Activated CD4-positive, CD25-positive, alpha-beta regulatory T cell treated with anti-CD3 and anti-CD28 coated beads, Interleukin-2, amount 50 U/mL, for 16 hours (primary cell): ENCODE results near the gene ARCN1.

Experiments used
- DNase-seq: peaks from one replicate; pipeline ENCODE4 v3.0.0-alpha.2; 2020; ENCODE audit warnings: low read depth, low spot score

ARCN1 gene

DNA sequence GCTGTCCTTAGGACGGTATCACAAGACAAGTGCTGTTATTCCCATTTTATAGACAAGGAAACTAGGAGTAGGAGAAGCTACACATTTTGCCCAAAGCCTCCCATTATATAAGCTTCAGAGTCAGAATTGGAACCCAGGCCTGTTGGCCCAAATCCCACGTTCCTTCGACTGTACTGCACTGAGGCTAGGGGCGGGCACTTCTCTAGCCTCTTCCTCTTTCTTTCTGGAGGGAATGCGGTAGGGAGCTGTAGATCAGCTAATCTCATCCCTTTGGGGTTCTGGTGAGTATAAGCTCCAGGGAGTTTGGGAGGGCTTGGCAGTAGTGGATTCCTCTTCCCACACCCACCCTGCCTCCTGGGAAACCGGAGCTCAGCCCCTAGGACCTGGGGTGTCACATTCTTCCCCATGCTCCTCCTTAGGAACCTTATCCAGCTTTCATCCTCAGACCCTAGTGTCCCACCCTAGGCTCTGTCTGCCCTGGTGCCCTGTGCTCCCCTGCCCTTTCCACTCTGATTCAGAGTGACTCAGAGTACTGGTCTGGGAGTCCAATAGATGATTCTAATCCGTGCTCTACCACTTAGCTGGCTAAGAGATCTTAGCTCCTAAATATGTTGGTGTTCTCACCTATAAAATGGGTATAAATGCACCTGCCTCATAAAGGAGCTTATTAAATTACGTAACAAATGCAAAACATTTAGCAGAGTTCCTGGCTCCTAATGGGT is 64.5 kb downstream of the ARCN1 start:
- DNase-seq = no peak

DNA sequence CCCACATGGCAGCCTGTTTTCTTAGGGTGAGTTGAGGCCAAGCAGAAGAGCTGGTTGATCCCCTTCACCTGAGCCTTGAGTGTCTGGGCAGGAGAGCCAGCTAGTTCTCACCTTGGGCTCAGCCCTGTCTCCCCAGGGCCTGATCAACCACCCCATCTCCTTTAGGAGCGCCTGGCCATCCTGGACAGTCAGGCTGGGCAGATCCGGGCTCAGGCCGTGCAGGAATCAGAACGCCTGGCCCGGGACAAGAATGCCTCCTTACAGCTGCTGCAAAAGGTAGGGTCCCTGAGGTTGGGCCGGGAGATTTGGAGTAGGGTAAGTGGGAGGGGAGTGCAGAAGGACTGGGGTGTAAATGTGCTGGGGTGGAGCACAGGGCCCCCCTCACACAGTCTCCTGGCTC is 66.5 kb downstream of the ARCN1 start:
- DNase-seq = no peak

GRCh38 chr11:118639899-118640298 is 67.7 kb downstream of the ARCN1 start:
- DNase-seq = no peak

- DNase-seq = no peak
These were observed 68.3 kb downstream of the ARCN1 start for GRCh38 chr11:118640332-118641154.

DNA sequence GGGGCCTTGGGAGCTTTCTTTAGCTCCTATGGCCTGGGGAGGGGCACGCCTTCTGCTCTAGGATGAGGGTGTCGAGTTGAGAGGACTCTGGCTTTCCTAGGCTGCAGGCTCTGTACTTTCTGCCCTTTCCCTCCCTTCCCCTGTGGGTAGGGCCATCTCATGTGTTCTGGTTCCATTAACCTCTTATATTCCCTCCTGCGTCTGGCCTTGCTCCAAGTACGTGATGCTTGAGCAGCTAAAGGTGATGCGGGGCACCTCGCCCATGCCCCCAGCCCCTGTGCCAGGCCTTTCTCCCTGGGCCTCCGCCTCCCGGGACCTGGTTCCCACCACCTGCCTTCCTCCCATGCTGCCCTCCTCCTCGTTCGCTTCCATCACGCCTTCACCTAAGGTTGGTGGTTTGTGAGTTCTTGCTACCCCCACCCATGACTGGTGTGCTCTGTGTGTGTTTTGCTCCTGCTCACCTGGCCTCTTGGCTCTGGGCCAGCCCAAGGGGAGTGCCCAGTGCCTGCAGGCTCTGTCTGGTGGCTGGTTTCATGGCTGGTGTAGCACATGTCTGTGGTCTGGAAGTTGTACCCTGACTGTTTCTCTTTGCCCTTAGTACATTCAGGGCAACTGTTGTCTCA is 69.3 kb downstream of the ARCN1 start:
- DNase-seq = no peak

- DNase-seq = no peak
These were observed 71.2 kb downstream of the ARCN1 start for GRCh38 chr11:118643142-118643994.

DNA sequence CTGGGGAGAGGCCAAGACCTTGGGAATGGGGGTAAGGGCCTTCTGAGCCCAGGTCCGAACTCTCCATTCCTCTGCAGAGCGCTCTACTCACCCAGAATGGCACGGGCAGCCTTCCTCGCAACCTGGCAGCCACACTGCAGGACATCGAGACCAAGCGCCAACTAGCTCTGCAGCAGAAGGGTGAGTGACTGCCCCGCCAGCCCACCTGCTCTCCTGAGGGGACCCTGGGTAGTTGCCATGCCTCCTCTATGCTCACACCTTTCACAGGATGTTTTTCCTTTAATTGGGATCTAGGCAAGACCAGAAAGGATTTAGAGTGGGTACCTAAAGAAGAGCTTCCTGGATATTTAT is 71.8 kb downstream of the ARCN1 start:
- no peak for DNase-seq

DNA sequence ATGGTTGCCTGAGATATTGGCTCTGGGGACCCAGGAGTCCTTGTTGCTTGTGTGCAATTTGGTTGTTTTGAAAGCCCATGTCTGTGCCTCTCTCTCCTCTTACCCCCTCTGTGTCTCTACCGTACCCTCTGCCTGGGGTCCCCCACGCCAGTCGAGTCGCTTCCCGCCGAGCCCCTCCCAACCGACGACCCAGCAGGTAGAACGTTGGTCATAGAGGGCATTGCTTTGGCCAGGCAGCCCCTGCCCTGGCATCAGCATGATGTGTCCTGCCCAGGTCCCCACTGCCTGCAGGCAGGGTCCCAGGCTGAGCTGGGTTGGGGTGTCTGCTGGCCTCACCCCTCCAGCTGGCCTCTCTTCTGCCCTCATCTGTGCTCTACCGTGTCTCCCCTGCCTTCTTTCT is 72.3 kb downstream of the ARCN1 start:
- no peak for DNase-seq

DNA sequence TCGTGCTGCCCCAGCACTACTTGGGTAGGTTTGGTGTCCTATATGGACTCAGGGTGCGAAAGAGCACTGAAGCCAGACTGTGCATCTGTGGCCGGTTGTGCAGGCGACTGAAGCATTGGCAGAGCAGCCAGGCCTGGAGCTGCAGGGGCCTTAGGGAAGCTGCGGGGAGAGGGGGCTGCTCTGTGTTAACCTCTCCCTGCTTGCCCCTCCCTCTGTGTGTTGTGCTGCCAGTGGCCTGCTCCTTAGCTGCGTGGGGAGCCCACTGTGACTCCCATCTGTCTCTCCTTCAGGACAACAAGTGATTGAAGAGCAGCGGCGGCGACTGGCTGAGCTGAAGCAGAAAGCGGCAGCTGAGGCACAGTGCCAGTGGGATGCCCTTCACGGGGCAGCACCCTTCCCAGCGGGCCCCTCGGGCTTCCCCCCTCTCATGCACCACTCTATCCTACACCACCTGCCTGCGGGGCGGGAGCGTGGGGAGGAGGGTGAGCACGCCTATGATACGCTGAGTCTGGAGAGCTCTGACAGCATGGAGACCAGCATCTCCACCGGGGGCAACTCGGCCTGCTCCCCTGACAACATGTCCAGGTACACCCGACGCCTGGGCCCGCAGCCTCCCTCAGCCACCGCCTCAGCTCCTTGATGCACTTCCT is 73.0 kb downstream of the ARCN1 start:
- DNase-seq = no peak

- no peak for DNase-seq
These were observed 74.2 kb downstream of the ARCN1 start for GRCh38 chr11:118646393-118646792.

- no peak for DNase-seq
These were observed 76.1 kb downstream of the ARCN1 start for GRCh38 chr11:118648291-118648690.

DNA sequence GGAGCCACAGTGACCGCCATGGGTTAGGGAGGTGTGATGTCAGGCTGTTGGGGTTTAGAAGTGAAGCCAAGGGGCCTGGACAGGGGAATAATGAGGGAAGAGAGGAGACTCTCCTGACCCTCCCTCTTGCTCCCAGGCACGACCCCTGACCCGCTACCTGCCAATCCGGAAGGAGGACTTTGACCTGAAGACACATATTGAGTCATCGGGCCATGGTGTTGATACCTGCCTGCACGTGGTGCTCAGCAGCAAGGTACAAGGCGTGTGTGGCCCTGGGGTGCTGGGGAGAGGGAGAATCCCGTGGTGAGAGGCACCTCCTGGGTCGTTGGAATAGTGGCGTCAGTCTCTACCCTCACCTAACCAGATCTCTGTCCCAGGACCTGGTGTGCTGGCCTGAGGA is 77.7 kb downstream of the ARCN1 start:
- DNase-seq = no peak

DNA sequence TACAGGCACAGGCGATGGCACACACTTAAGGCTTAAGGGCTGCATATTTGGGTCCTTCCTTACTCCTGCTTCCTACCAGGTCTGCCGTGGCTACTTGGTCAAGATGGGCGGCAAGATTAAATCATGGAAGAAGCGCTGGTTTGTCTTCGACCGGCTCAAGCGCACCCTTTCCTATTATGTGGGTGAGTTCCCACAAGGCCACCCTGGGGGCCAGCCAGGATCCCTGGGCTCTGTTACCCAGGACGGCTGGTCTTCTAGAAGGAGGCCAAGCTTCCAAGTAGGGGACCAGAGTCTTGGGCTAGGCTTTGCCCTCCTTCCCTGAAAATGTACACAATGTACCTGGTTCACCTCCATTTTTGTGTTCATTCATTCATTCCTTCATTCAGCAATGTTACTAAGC is 78.2 kb downstream of the ARCN1 start:
- DNase-seq = no peak

- no peak for DNase-seq
These were observed 79.6 kb downstream of the ARCN1 start for GRCh38 chr11:118651820-118652219.
